Neural progenitor cell (in vitro differentiated cells): ENCODE data around the gene CAMK2D.

Experiments
- CTCF ChIP-seq: fragments of 200-600 bp; sonication (generic); IDR thresholded peaks from 2 replicates; pipeline ENCODE4 v1.5.1; 2017; ENCODE audit warnings: antibody characterized with exemption, mild to moderate bottlenecking
- EZH2 ChIP-seq: fragments of 200-600 bp; sonication (generic); IDR thresholded peaks from 2 replicates; pipeline ENCODE4 v1.6.1; 2017; ENCODE audit warnings: antibody characterized with exemption, mild to moderate bottlenecking, moderate library complexity

GRCh38 chr4:113423631-113424030 is 337.9 kb downstream of the CAMK2D start:
- TF ChIP-seq EZH2 = no peak
- TF ChIP-seq CTCF = no peak
